HG03575 (cell line): ENCODE data around the gene NUTF2.

Experiments used
- ATAC-seq: cut with Tn5 transposase; IDR thresholded peaks from one replicate; pipeline ENCODE4 v1.9.1; 2021; ENCODE audit not compliant: unreplicated experiment, insufficient number of reproducible peaks, low FRiP score; ENCODE audit errors: extremely low read depth

Gene NUTF2

GRCh38 chr16:67879936-67880335 is 33.2 kb downstream of the NUTF2 start:
- ATAC-seq = no peak

GRCh38 chr16:67880584-67880983 is 33.9 kb downstream of the NUTF2 start:
- ATAC-seq = no peak

GRCh38 chr16:67881621-67882161 is 35.0 kb downstream of the NUTF2 start:
- no peak for ATAC-seq

- no peak for ATAC-seq
These were observed 35.8 kb downstream of the NUTF2 start for GRCh38 chr16:67882374-67883145.

- no peak for ATAC-seq
These were observed 36.6 kb downstream of the NUTF2 start for GRCh38 chr16:67883146-67883871.

- ATAC-seq = no peak
These were observed 37.1 kb downstream of the NUTF2 start for GRCh38 chr16:67883872-67884261.

GRCh38 chr16:67884684-67885083 is 38.0 kb downstream of the NUTF2 start, which contains the start of gene NRN1L:
Gene NRN1L, plus strand, starts transcription at chr16:67884885. Its CDS starts 19 bp downstream, at chr16:67884904.
- ATAC-seq = no peak

- ATAC-seq = no peak
These were observed 38.8 kb downstream of the NUTF2 start for GRCh38 chr16:67885545-67885944.

GRCh38 chr16:67885976-67886375 is 39.2 kb downstream of the NUTF2 start:
- no peak for ATAC-seq

GRCh38 chr16:67886387-67886786 is 39.7 kb downstream of the NUTF2 start:
- no peak for ATAC-seq

GRCh38 chr16:67888331-67888730 is 41.6 kb downstream of the NUTF2 start:
- no peak for ATAC-seq

- ATAC-seq = no peak
These were observed 45.6 kb downstream of the NUTF2 start for GRCh38 chr16:67892375-67892774.

- ATAC-seq = no peak
These were observed 46.4 kb downstream of the NUTF2 start, which contains the start of gene PSKH1 for GRCh38 chr16:67892899-67893742. Gene PSKH1, plus strand, starts transcription at chr16:67893254. Its CDS starts 15,496 bp downstream, at chr16:67908750.

- ATAC-seq = no peak
These were observed 47.1 kb downstream of the NUTF2 start for GRCh38 chr16:67893743-67894399.

GRCh38 chr16:67897231-67897630 is 50.5 kb downstream of the NUTF2 start:
- no peak for ATAC-seq

- ATAC-seq = no peak
These were observed 55.0 kb downstream of the NUTF2 start for GRCh38 chr16:67901734-67902133.

- no peak for ATAC-seq
These were observed 56.1 kb downstream of the NUTF2 start for GRCh38 chr16:67902831-67903230.

- ATAC-seq = no peak
These were observed 60.9 kb downstream of the NUTF2 start for GRCh38 chr16:67907397-67908180.
